ENCODE data around the gene ZNF22. TPM values are rescaled to one million over a fixed set of nuclear protein-coding genes. Genes with fewer than 3 reads are reported as not detected.

ZNF22 gene
- total and polyA plus RNA-seq, 8 donors = 0.58 to 39.8 (median 15.9) TPM

- 81 to 90% (median 86%) methylated on average over 2 of the region's 2 CpGs for WGBS, 5 donors
- DNase-seq = no peak
These were observed 22.7 kb downstream of the ZNF22 start for GRCh38 chr10:45023426-45023825.

GRCh38 chr10:45034301-45034700 lies 33.6 kb downstream of the ZNF22 start:
- Histone ChIP-seq H3K9me3 (peaks cover 0 to 29% (median 14%) of the 10 kb centered on the region in 4 donors), H3K4me3 (no peak overlapping the region), H3K4me1 (no peaks in the 10 kb centered on the region), H3K36me3 (no peaks in the 10 kb centered on the region), H3K27me3 (no peaks in the 10 kb centered on the region), H3K27ac (no peak overlapping the region)
- DNase-seq = no peak
- intact Hi-C loops (cut with DNase I; ENCODE audit: low total_unique reads) = no loop called here
- TF ChIP-seq EP300 (IDR thresholded peaks at IDR 0.05) = no peak
- TF ChIP-seq CTCF (IDR thresholded peaks at IDR 0.05) = no peak
- TF ChIP-seq POLR2AphosphoS5 (IDR thresholded peaks at IDR 0.05) = no peak
- TF ChIP-seq POLR2A (IDR thresholded peaks at IDR 0.05) = no peak

More at GRCh38 chr10:45023426-45023825, 22.7 kb downstream of the ZNF22 start:
- Histone ChIP-seq H3K36me3 (no peaks in the 10 kb centered on the region), H3K27me3 (no peaks in the 10 kb centered on the region), H3K4me1 (no peaks in the 10 kb centered on the region), H3K4me3 (no peak overlapping the region), H3K9me3 (peaks cover 0 to 14% (median 11%) of the 10 kb centered on the region in 4 donors), H3K27ac (no peak overlapping the region)
- intact Hi-C loops (cut with DNase I; ENCODE audit: low total_unique reads) = no loop called here
- no peak for TF ChIP-seq POLR2AphosphoS5 (IDR thresholded peaks at IDR 0.05)
- no peak for TF ChIP-seq POLR2A (IDR thresholded peaks at IDR 0.05)
- TF ChIP-seq EP300 (IDR thresholded peaks at IDR 0.05) = no peak
- no peak for TF ChIP-seq CTCF (IDR thresholded peaks at IDR 0.05)

- no peak overlapping the region for H3K4me3 ChIP-seq
- intact Hi-C loops (cut with DNase I; ENCODE audit: low total_unique reads) = no loop called here
- DNase-seq = no peak
- H3K27ac ChIP-seq = no peak overlapping the region
- H3K36me3 ChIP-seq = no peaks in the 10 kb centered on the region
- H3K4me1 ChIP-seq = no peaks in the 10 kb centered on the region
- no peak for TF ChIP-seq POLR2A (IDR thresholded peaks at IDR 0.05)
- no peak for TF ChIP-seq EP300 (IDR thresholded peaks at IDR 0.05)
- TF ChIP-seq POLR2AphosphoS5 (IDR thresholded peaks at IDR 0.05) = no peak
- TF ChIP-seq CTCF (IDR thresholded peaks at IDR 0.05) = no peak
- H3K27me3 ChIP-seq = no peaks in the 10 kb centered on the region
- peaks cover 0 to 20% (median 6%) of the 10 kb centered on the region in 4 donors for H3K9me3 ChIP-seq
These were observed 35.0 kb downstream of the ZNF22 start for GRCh38 chr10:45035673-45036072.

GRCh38 chr10:45040921-45041542 lies 40.3 kb downstream of the ZNF22 start:
- Histone ChIP-seq H3K4me3 (no peak overlapping the region), H3K36me3 (no peaks in the 10 kb centered on the region), H3K4me1 (no peaks in the 10 kb centered on the region), H3K27me3 (no peaks in the 10 kb centered on the region), H3K9me3 (no peaks in the 10 kb centered on the region), H3K27ac (no peak overlapping the region)
- intact Hi-C loops (cut with DNase I; ENCODE audit: low total_unique reads) = no loop called here
- no peak for DNase-seq
- no peak for TF ChIP-seq POLR2A (IDR thresholded peaks at IDR 0.05)
- no peak for TF ChIP-seq POLR2AphosphoS5 (IDR thresholded peaks at IDR 0.05)
- no peak for TF ChIP-seq EP300 (IDR thresholded peaks at IDR 0.05)
- TF ChIP-seq CTCF (IDR thresholded peaks at IDR 0.05) = no peak

Data from stomach (tissue), 9 donors.